ENCODE data around the gene UBAC2. TPM values are rescaled to one million over a fixed set of nuclear protein-coding genes. Genes with fewer than 3 reads are reported as not detected.
"Not testable (repeated sequence)": the region's sequence is repeated elsewhere in the genome, so short reads cannot be mapped to it uniquely, and the experiment has no call there.

UBAC2 gene
- total RNA-seq, 1 donor from 2014 or later, result 82.3 TPM

GRCh38 chr13:99374994-99375737, 174.5 kb downstream of the UBAC2 start:
- no peak for DNase-seq (ENCODE audit: low read depth)

DNA sequence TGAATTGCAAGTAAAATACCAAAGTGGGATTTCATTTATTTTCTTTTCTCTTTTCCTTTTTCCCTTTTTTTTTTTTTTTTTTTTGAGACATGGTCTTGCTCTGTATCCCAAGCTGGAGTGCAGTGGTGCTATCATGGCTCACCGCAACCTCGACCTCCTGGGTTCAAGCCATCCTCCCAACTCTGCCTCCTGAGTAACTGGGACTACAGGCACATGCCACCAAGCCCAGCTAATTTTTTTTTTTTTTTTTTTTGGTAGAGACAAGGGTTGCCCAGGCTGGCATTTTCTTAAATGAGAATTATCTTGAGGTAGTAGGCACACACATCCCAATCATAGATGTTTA, 175.1 kb downstream of the UBAC2 start:
- no peak for DNase-seq (ENCODE audit: low read depth)

DNA sequence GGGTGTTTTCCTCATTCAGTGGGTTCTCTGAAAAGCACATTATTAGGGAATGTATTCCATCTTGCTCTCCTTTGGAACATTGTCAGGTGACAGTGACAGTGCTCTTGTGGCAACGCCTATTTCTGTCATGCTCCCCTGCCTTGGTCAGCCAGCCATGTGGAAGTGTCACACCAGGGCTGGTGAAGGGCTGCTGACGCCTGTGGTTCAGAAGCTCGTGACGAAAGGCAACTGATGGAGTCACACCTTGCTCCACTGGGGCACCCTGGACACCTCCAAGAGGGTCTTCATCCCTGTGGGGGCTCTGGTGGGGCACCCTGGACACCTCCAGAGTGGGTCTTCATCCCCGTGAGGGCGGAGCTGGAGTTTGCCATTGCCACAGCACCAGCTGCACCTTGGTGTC, 175.5 kb downstream of the UBAC2 start:
- no peak for DNase-seq (ENCODE audit: low read depth)

DNA sequence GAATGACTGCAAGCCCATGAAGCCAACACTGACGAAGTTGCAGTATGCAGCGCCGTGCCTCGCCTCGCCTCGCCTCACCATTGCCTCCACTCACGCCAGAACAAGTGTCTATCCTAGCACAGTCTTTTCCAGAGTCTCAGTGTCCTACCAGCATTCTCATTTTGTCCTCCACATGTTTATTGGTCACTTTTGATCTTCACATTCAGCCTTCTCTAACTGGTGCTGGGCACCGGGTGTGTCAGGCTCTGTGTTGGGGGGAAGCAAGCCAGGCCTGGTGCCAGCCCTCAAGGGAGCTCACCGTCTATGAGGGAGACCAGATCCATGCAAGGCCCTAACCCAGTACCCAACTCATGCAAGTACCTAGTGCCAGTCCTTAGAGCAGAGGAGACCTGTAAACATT, 176.3 kb downstream of the UBAC2 start:
- DNase-seq (ENCODE audit: low read depth), result no peak

DNA sequence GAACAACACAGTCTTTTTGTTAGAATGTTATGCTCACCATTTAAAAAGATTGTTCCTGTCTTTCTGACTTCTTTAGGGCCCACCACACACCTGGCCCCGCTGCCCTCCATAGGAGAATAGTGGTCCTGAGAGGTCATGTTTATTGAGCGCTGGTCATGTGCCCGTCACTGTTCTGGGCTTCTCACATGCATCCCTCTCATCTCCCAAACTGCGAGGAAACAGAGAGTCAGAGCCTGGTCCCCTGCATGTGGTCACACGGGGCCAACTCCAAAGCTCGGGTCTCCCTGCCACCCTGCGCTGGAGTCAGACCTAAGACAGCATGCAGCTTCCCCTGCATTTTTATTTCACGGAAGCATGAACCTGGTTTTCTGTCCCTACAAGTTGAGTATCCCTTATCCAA, 177.0 kb downstream of the UBAC2 start:
- no peak for DNase-seq (ENCODE audit: low read depth)

DNA sequence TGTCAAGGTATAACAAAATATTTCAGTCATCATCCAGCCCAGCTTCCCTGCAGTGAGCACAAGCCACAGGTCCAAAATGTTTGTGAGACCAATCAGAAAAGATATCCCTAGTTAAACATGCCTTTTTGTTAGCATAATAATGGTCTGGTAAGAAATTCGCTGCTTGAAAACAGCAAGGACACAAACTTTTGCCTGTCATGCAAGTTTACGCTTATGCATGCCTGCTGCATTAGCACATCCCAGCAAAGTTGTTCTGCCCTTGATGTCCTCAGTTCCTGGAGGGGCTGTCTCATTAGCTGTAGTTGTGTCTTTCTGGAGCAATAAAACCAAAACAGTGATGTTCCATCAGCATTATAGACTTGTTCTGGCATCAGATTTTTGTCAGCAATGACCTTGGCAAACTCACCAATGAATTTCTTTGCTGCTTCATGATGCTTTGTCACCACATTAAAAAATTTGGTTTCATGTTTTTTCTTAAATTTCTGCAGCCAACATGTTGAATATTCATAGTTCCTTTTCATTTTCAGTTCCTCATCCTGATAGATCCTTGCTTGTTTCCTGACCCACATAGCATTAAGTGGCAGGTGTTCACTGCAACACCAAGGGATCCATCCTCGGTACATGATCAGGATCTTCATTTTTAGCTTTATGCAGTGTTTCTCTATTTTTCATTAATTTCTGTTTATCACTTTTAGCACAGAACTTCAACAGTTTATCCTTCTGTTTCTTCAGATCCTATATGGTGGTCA, 178.5 kb downstream of the UBAC2 start:
- no peak for DNase-seq (ENCODE audit: low read depth)

- no peak for DNase-seq (ENCODE audit: low read depth)
These were observed 179.5 kb downstream of the UBAC2 start for GRCh38 chr13:99379856-99380801.

DNA sequence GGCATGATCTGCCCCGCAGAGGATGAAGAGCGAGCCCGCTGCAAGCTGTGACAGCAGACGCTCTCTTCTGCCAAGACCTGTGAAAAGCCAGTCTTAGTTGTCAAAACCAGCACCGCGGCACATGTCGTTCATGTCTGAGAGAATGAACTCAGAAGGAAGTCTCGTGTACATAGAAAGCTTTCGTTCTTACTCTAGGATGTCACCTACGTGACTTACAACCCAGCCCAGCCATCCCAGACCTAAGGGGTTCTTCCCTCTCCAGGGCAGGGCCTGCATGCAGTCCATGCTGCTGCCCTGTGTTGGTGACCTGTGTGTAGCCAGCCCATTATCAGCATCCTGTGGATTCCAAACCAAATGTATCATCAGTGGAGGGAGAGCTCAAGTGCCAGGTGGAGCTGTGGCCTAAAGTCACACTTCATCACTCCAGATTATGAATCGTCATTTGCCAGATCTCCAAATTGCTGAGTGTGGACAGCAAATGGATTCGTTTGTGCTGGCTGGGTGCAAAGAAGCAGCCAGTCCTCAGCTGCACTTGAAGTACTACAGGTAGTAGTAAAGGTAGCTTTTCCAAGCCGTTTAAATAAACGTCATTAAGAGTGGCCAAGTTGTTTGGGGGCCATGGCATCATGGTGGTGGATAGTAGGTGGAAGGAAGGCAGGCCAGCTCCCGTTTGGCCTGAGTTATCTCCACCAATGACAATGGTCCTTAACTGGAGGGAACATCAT, 180.4 kb downstream of the UBAC2 start:
- DNase-seq (ENCODE audit: low read depth), result peak; percentile 13

GRCh38 chr13:99381766-99382165, 181.1 kb downstream of the UBAC2 start:
- no peak for DNase-seq (ENCODE audit: low read depth)

DNA sequence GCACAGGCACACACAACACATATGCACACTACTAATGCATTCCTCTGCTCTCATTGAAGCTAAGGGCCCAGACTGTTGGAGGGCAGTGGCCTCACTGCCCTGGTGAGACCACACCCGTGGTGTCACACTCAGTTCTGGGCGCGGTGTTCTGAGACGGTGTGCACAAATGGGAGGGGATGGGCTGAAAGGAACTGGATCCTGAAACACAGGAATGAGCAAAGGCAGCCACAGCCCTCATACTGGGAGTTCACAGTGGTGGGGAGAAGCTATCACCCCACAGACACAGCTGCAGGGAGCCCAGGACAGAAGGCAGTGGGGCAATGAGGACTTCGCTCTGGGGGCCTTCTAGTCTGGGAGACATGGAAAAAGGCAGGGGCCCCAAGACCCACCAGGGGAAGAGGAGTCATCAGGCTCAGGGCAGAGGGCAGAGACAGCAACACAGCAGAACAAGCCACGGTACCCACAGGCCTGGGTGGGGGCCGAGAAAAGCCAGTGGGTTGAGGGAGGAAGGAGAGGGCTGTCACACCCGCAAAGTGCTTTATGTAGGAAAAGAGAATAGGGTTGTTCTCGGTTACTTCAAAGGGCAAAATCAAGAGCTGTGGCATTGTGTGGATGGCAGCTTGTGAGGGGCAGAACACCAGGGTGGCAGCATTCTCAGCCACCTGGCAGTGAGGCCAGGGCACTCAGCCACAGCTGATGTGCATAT, 181.9 kb downstream of the UBAC2 start:
- peak; percentile 49 for DNase-seq (ENCODE audit: low read depth)

DNA sequence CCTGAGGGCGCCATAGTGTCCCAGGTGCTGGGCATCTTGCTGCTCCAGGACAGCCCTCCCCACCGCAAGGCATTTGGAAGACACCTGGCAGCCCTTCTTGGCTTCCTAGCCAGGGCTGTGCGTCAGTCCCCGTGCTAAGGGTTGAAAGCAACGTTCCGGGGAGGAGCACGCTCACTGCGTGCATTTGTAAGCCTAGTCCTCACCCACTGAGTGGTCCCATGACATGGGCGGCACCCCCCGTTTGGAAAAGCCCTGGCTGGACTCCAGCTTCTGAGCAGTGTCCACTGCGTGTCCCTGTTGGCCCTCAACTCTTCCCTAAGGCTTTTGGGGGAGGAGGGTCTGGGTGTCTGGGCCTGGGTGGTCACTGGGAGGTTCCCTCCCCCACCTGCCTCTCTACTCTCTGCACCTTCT, 182.9 kb downstream of the UBAC2 start:
- DNase-seq (ENCODE audit: low read depth), result no peak

GRCh38 chr13:99383946-99384345, 183.3 kb downstream of the UBAC2 start:
- no peak for DNase-seq (ENCODE audit: low read depth)

DNA sequence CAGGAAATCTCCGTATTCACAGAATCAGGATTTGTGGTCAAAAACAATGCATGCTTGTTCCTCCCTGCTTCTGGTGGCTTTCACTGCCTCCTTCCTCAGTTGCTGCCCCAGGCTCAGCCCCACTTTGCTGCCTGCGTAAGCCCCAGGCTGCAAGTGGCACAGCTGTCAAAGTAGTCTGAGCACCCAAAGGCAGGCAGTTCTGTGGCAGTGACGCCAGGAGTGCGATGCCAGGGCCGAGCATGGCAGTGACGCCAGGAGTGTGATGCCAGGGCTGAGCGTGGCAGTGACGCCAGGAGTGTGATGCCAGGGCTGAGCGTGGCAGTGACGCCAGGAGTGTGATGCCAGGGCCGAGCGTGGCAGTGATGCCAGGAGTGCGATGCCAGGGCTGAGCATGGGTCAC, 183.8 kb downstream of the UBAC2 start:
- no peak for DNase-seq (ENCODE audit: low read depth)

- DNase-seq (ENCODE audit: low read depth), result no peak
These were observed 184.5 kb downstream of the UBAC2 start for GRCh38 chr13:99385161-99385560.

DNA sequence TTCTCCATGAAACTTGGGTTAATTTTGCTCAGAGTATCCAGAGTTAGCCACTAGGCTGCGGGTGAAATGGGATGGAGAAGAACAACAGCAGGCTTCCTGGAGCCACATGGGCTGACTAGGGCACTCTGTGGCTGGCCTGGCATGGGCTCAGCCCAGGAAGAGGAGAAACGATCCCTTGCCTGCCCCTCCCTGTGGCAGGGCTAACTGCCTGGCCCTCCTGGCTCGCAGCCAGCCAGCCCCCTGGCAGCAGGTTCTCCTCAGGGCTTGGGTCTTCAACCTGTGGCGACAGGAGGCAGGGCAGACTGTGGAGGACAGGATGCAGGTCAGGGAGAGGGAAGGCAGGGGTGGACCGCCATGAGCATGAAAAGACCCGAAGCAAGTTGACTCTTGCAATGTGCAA, 185.3 kb downstream of the UBAC2 start:
- DNase-seq (ENCODE audit: low read depth), result peak; percentile 49

- DNase-seq (ENCODE audit: low read depth), result no peak
These were observed 185.8 kb downstream of the UBAC2 start for GRCh38 chr13:99386495-99386894.

GRCh38 chr13:99386911-99387788, 186.5 kb downstream of the UBAC2 start:
- peak; percentile 75 for DNase-seq (ENCODE audit: low read depth)

- no peak for DNase-seq (ENCODE audit: low read depth)
These were observed 187.8 kb downstream of the UBAC2 start for GRCh38 chr13:99388334-99388923.

DNA sequence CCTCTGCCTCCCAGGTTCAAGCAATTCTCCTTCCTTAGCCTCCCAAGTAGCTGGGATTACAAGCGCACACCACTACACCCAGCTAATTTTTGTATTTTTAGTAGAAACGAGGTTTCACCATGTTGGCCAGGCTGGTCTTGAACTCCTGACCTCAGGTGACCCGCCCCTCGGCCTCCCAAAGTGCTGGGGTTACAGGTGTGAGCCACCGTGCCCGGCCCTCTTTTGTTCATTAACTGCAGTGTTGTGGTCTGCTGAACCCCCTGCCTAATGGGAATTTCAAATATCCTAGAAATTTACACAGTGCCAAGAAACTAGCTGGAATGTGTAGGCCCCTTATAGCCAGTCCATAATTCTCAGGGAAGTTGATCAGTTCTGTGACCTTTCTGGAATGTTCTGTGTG, 188.4 kb downstream of the UBAC2 start:
- not testable (repeated sequence) for DNase-seq (ENCODE audit: low read depth)
